Gastrocnemius medialis (tissue), 4 donors: ENCODE measurements around the gene ZYG11B.

Experiments used
- CTCF ChIP-seq, 5 experiments: fragments of 450-650 bp in 3 of 5; fragments of 200-600 bp in 2 of 5; sonication (generic) in 2 of 5; IDR thresholded peaks in 4 of 5; conservative IDR thresholded peaks in 1 of 5; 1 replicate in 4 of 5; 2 replicates in 1 of 5; pipeline ENCODE4 v1.5.1; 2016 to 2019; ENCODE audit warnings: antibody characterized with exemption in 5 of 5, mild to moderate bottlenecking in 3 of 5, moderate library complexity in 3 of 5
- POLR2A ChIP-seq, 2 donors: fragments of 450-650 bp; IDR thresholded peaks; one replicate each; pipeline ENCODE4 v1.6.1; 2017; ENCODE audit warnings: antibody characterized with exemption in 2 of 2, mild to moderate bottlenecking in 2 of 2, moderate library complexity in 2 of 2

GRCh38 chr1:52852854-52853253 lies 126.6 kb downstream of the ZYG11B start:
- TF ChIP-seq CTCF (IDR thresholded peaks at IDR 0.05 in 4 of 5, conservative IDR thresholded peaks at IDR 0.05 in 1 of 5) (no peak), POLR2A (IDR thresholded peaks at IDR 0.05) (no peak)
